ENCODE data around the gene FBL. TPM values are rescaled to one million over a fixed set of nuclear protein-coding genes. Genes with fewer than 3 reads are reported as not detected.
A peak's percentile ranks its signal among the peaks of the same experiment; 100 is the strongest.

Gene FBL
- total and polyA plus RNA-seq, 10 of the 15 experiments (the other 5 are each of a cell fraction or from before 2014, with no cell fraction given): 156 to 1,083 (median 478) TPM

GRCh38 chr19:39817888-39818561 is 28.2 kb downstream of the FBL start:
- no peak for FAIRE-seq
- ChIA-PET RAD21 (ENCODE audit: unreplicated experiment) (interaction anchor here (1.0 to 3.8 kb wide), 7 partner anchors 16 to 142 kb away, joined by 3 to 20 read pairs (median 4); partner anchors contain the start of gene DYRK1B), CTCF (interaction anchor here (1.0 to 9.9 kb wide), 6 partner anchors 13 to 143 kb away, joined by 3 to 83 read pairs (median 10); partner anchors contain the start of genes DYRK1B and FBL), SMC1A (ENCODE audit: uncharacterized antibody, unreplicated experiment) (interaction anchor here (0.6 to 5.4 kb wide), 9 partner anchors 13 to 144 kb away, joined by 3 to 32 read pairs (median 8); partner anchors contain the start of gene DYRK1B), POLR2A (interaction anchor here (0.6 to 3.9 kb wide), 7 partner anchors 13 to 82 kb away, joined by 3 to 29 read pairs (median 4); partner anchors contain the start of genes DYRK1B and FBL)
- Histone ChIP-seq H3K9ac (ENCODE audit: control insufficient read depth, insufficient read depth, low read length) (no peak overlapping the region), H3K27ac (ENCODE audit: control insufficient read depth, insufficient read depth) (peak overlapping the region; percentile 47), H3K9me3 (replicated peaks; ENCODE audit: control insufficient read depth, insufficient read depth, low read length) (no peaks in the 10 kb centered on the region), H3K4me1 (ENCODE audit: control insufficient read depth, insufficient read depth, low read length) (peaks cover 33% of the 10 kb centered on the region), H3K4me3 (no peak overlapping the region), H3K4me2 (ENCODE audit: control insufficient read depth, insufficient read depth) (peak overlapping the region; percentile 1; the same call in 1 of the 2 replicates), H4K20me1 (ENCODE audit: control insufficient read depth, insufficient read depth) (no peaks in the 10 kb centered on the region), H3K27me3 (replicated peaks in 1 of 2; ENCODE audit: control insufficient read depth in 2 of 2, insufficient read depth in 2 of 2, low read length in 1 of 2) (no peaks in the 10 kb centered on the region), H3K79me2 (ENCODE audit: control insufficient read depth, insufficient read depth, low read length) (no peaks in the 10 kb centered on the region; the same call in 1 of the 2 replicates), H2AFZ (ENCODE audit: control insufficient read depth, low read depth, low read length) (no peak overlapping the region), H3K36me3 (ENCODE audit: control insufficient read depth in 2 of 2, insufficient read depth in 2 of 2, low read length in 1 of 2) (no peaks in the 10 kb centered on the region; a peak in 1 of 4 replicates)
- intact Hi-C loops (cut with micrococcal nuclease; ENCODE audit: unreplicated experiment): no loop called here
- no peak for ATAC-seq
- no TSS peak for BruUV-seq (replicated peaks)
- WGBS (ENCODE audit: insufficient coverage, insufficient replicate concordance, low lambda C conversion rate, missing lambda C conversion rate): 92% methylated on average over 12 of the region's 12 CpGs
- DNase-seq (ENCODE audit: low read depth, low spot score): no peak
- in situ Hi-C loops (cut with MboI): no loop called here
- TF ChIP-seq STAT1 (conservative IDR thresholded peaks at IDR 0.05) (no peak), CUX1 (IDR thresholded peaks at IDR 0.05; ENCODE audit: insufficient replicate concordance, low read depth, low read length) (no peak), FOXM1 (IDR thresholded peaks at IDR 0.05; ENCODE audit: low read depth, low read length) (no peak), ASH2L (IDR thresholded peaks at IDR 0.05; ENCODE audit: borderline replicate concordance, low read depth) (no peak), NFYA (IDR thresholded peaks at IDR 0.05; ENCODE audit: borderline replicate concordance, low read depth, low read length) (no peak), POLR2AphosphoS2 (IDR thresholded peaks at IDR 0.05; ENCODE audit: low read depth, low read length) (no peak), EGR1 (IDR thresholded peaks at IDR 0.05; ENCODE audit: borderline replicate concordance in 1 of 2, low read depth in 2 of 2, low read length in 2 of 2) (no peak), IRF3 (IDR thresholded peaks at IDR 0.05) (no peak), PKNOX1 (IDR thresholded peaks at IDR 0.05) (no peak), SMAD5 (IDR thresholded peaks at IDR 0.05; ENCODE audit: low read depth) (no peak), POU2F2 (IDR thresholded peaks at IDR 0.05; ENCODE audit: borderline replicate concordance, low read depth, low read length) (no peak), BCLAF1 (IDR thresholded peaks at IDR 0.05) (no peak)

Measured in GM12878 (cell line).